ENCODE results near the gene RACGAP1.

RACGAP1 gene

DNA sequence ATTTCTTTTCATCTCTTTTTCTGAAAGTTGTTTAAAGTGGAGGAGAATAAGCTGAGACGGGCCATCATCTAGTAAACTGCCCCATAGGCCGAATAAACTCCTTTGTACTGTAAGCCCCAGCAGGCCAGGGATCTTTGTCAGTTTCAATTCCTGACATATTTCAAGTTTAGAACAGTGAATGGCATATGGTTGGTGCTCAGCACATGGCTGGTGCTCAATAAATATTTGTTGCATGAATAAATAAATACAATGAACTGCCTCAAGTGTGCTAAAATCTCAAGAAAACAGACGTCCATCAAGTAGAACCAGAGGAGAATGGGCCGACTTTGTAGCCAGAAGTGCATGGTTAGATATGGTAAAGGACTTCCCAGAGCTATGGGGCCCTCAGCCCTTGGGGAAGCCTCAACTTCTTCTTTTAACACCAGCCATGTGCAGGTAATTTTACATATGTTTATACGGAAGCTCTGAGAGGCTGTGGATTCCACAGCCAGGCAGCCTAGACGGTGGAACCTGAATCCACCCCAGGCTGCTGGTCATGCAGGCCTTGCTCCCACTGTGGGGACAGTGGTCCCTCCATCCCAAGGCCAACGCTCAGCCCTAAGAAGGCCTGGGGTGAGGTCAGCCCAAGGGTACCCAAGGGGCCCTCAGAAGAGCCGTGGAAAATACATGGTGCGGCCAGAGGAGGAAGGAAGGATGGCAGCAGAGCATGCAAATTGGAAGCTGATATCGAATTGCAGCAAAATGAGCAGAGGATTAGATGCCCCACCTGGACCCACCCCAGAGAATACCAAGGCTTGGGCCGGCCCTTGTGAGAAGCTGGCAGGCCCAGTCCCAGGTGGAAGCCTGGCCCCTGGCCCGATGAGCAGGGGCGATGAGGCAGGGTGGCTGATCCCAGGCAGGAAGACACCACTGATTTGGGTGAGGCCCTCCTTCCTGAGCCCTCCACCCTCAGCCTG is 83.5 kb downstream of the RACGAP1 start:
- no peak for DNase-seq (ENCODE audit: low read depth)

- DNase-seq (ENCODE audit: low read depth) = no peak
Measured at GRCh38 chr12:49939707-49940106, 85.6 kb downstream of the RACGAP1 start.

GRCh38 chr12:49939307-49939706 is 86.0 kb downstream of the RACGAP1 start:
- DNase-seq (ENCODE audit: low read depth) = no peak
